SK-N-SH (cell line): ENCODE results near the gene C14orf180. TPM values are rescaled to one million over a fixed set of nuclear protein-coding genes. Genes with fewer than 3 reads are reported as not detected.

Source experiments
- CTCF ChIA-PET: fragments of 300-600, 350-600 bp; formaldehyde crosslinking; extraction: SDS; loops from one replicate; lab custom pipeline; 2021; lab: Yijun Ruan, JAX
- POLR2A ChIA-PET: fragments of 350-600 bp; sonication (Branson Sonifier 250); formaldehyde crosslinking; extraction: SDS; loops from one replicate; lab custom pipeline; 2020; ENCODE audit warnings: antibody characterized with exemption, inconsistent platforms; lab: Yijun Ruan, JAX
- DNase-seq: peaks from one replicate; pipeline ENCODE4 v3.0.0; 2012
- H2AFZ ChIP-seq: fragments of 200-600 bp; sonication (generic); 2 replicates; pipeline ENCODE4 v1.8.1; 2016; ENCODE audit warnings: antibody characterized with exemption, mild to moderate bottlenecking, low read depth
- H3F3A ChIP-seq: fragments of 200-600 bp; sonication (generic); replicated peaks from 2 replicates; pipeline ENCODE3; 2016; ENCODE audit warnings: antibody characterized with exemption, mild to moderate bottlenecking; ENCODE audit not compliant: insufficient read depth
- H3K27ac ChIP-seq, 2 experiments: fragments of 200-500 bp in 1 of 2; fragments of 200-600 bp in 1 of 2; sonication (Bioruptor generic) in 1 of 2; sonication (generic), shearing (Covaris generic) in 1 of 2; 2 replicates each; pipeline versions ENCODE4 v1.5.1 to v1.6.1; 2014 to 2016; ENCODE audit warnings: low read depth in 2 of 2, inconsistent platforms in 1 of 2, low read length in 1 of 2, mild to moderate bottlenecking in 1 of 2, mixed read lengths in 1 of 2
- H3K27me3 ChIP-seq: fragments of 200-600 bp; sonication (generic), shearing (Covaris generic); 2 replicates; pipeline ENCODE4 v1.6.1; 2016; ENCODE audit warnings: mixed run types; ENCODE audit not compliant: insufficient read depth
- H3K36me3 ChIP-seq, 2 experiments: fragments of 200-500 bp in 1 of 2; fragments of 200-600 bp in 1 of 2; sonication (Bioruptor generic) in 1 of 2; sonication (generic) in 1 of 2; replicated peaks in 1 of 2; 2 replicates each; pipeline versions ENCODE3 to v1.5.1; 2014 to 2016; ENCODE audit warnings: low read length in 1 of 2, mild to moderate bottlenecking in 1 of 2; ENCODE audit not compliant: insufficient read depth in 2 of 2, control insufficient read depth in 1 of 2
- H3K4me1 ChIP-seq, 2 experiments: fragments of 200-500 bp in 1 of 2; fragments of 200-600 bp in 1 of 2; sonication (Bioruptor generic) in 1 of 2; sonication (generic), shearing (Covaris generic) in 1 of 2; 2 replicates each; pipeline versions ENCODE4 v1.5.1 to v1.6.1; 2014 to 2016; ENCODE audit warnings: low read depth in 1 of 2, low read length in 1 of 2, mixed run types in 1 of 2; ENCODE audit not compliant: insufficient read depth in 2 of 2, control insufficient read depth in 1 of 2
- H3K4me2 ChIP-seq: fragments of 200-600 bp; sonication (generic), shearing (Covaris generic); 2 replicates; pipeline ENCODE4 v1.6.1; 2017; ENCODE audit warnings: mixed run types
- H3K4me3 ChIP-seq, 2 experiments: fragments of 200-500 bp in 1 of 2; fragments of 200-600 bp in 1 of 2; sonication (Bioruptor generic) in 1 of 2; sonication (generic), shearing (Covaris generic) in 1 of 2; 2 replicates each; pipeline versions ENCODE4 v1.5.1 to v1.8.1; 2014 to 2016; ENCODE audit warnings: low read depth in 2 of 2, inconsistent platforms in 1 of 2, low read length in 1 of 2, mild to moderate bottlenecking in 1 of 2, mixed read lengths in 1 of 2, moderate library complexity in 1 of 2
- H3K79me2 ChIP-seq: fragments of 200-600 bp; sonication (generic); 2 replicates; pipeline ENCODE4 v1.8.1; 2017; ENCODE audit warnings: mild to moderate bottlenecking; ENCODE audit not compliant: insufficient read depth
- H3K9ac ChIP-seq: fragments of 200-600 bp; sonication (generic); 2 replicates; pipeline ENCODE4 v1.6.1; 2017; ENCODE audit warnings: mixed run types
- H3K9me2 ChIP-seq: fragments of 200-600 bp; sonication (generic); 2 replicates; pipeline ENCODE4 v1.6.1; 2017; ENCODE audit warnings: mixed run types
- H3K9me3 ChIP-seq: fragments of 200-600 bp; sonication (generic); 2 replicates; pipeline ENCODE4 v1.6.1; 2017; ENCODE audit warnings: mixed run types, mild to moderate bottlenecking, moderate library complexity
- H4K20me1 ChIP-seq: fragments of 200-600 bp; sonication (generic); 2 replicates; pipeline ENCODE4 v1.6.1; 2017; ENCODE audit warnings: mild to moderate bottlenecking, mixed run types; ENCODE audit not compliant: insufficient read depth
- CHD2 ChIP-seq: fragments of 150-350 bp; IDR thresholded peaks from 2 replicates; pipeline ENCODE4 v1.6.1; 2018; ENCODE audit warnings: low read length; ENCODE audit not compliant: partially characterized antibody
- CTCF ChIP-seq: fragments of 200-600 bp; sonication (generic); IDR thresholded peaks from 2 replicates; pipeline ENCODE4 v1.6.1; 2017; ENCODE audit warnings: antibody characterized with exemption, mild to moderate bottlenecking, moderate library complexity
- ELF1 ChIP-seq: IDR thresholded peaks from 2 replicates; pipeline ENCODE4 v1.4.0; 2012
- EP300 ChIP-seq, 2 experiments: IDR thresholded peaks; 2 replicates each; pipeline versions ENCODE4 v1.4.0 to v1.6.1; 2012; ENCODE audit warnings: borderline replicate concordance in 1 of 2, low read depth in 1 of 2, low read length in 1 of 2
- FOXJ3 ChIP-seq: sonication (generic); formaldehyde crosslinking; IDR thresholded peaks from 2 replicates; pipeline ENCODE4 v1.5.1; 2020; ENCODE audit warnings: mild to moderate bottlenecking, missing genetic modification reagents
- FOXM1 ChIP-seq: IDR thresholded peaks from 2 replicates; pipeline ENCODE4 v1.4.0; 2012; ENCODE audit warnings: low read depth, mild to moderate bottlenecking
- GABPA ChIP-seq: IDR thresholded peaks from 2 replicates; pipeline ENCODE4 v1.4.0; 2012; ENCODE audit warnings: low read depth, mild to moderate bottlenecking
- IRF3 ChIP-seq: fragments of 150-350 bp; IDR thresholded peaks from 2 replicates; pipeline ENCODE4 v1.6.1; 2016; ENCODE audit warnings: mild to moderate bottlenecking, low read depth, low read length
- MEF2A ChIP-seq: IDR thresholded peaks from 2 replicates; pipeline ENCODE4 v1.4.0; 2012; ENCODE audit warnings: low read depth, borderline replicate concordance
- MXI1 ChIP-seq: IDR thresholded peaks from 2 replicates; pipeline ENCODE4 v1.6.1; 2012; ENCODE audit warnings: mild to moderate bottlenecking, low read depth, low read length, improper control_type of control experiment
- NFIC ChIP-seq: IDR thresholded peaks from 2 replicates; pipeline ENCODE4 v1.4.0; 2012; ENCODE audit warnings: borderline replicate concordance
- NRF1 ChIP-seq: IDR thresholded peaks from 2 replicates; pipeline ENCODE4 v1.6.1; 2012; ENCODE audit warnings: low read depth, mild to moderate bottlenecking, low read length
- POLR2AphosphoS5 ChIP-seq: IDR thresholded peaks from 2 replicates; pipeline ENCODE4 v1.6.1; 2012; ENCODE audit warnings: low read depth, low read length
- RFX5 ChIP-seq: IDR thresholded peaks from 2 replicates; pipeline ENCODE4 v1.6.1; 2012; ENCODE audit warnings: mild to moderate bottlenecking, improper control_type of control experiment, low read length
- TEAD4 ChIP-seq: IDR thresholded peaks from 2 replicates; pipeline ENCODE4 v1.4.0; 2012; ENCODE audit warnings: mild to moderate bottlenecking, borderline replicate concordance; ENCODE audit not compliant: insufficient read depth
- YY1 ChIP-seq: IDR thresholded peaks from 2 replicates; pipeline ENCODE4 v1.4.0; 2012; ENCODE audit warnings: low read depth, mild to moderate bottlenecking
- whole genome bisulfite sequencing: methylation state at CpG from one replicate; pipeline ENCODE4 v1.1.6; 2017; ENCODE audit warnings: low lambda C conversion rate; 5-methylcytosine and 5-hydroxymethylcytosine counted together
- polyA plus RNA-seq, 3 experiments: library from polyadenylated mRNA; depleted of rRNA; stranded (reverse); fragments of >200 nt; gene quantifications; 2 replicates each; pipeline ENCODE4 v1.2.3, GENCODE V29; 2012
- TF ChIP-seq, protein P1 (sequence below): IDR thresholded peaks from 2 replicates; pipeline ENCODE4; 2012

The C14orf180 gene
- polyA plus RNA-seq, 1 of the 3 experiments (the other 2 are of a cell fraction) = not detected

DNA sequence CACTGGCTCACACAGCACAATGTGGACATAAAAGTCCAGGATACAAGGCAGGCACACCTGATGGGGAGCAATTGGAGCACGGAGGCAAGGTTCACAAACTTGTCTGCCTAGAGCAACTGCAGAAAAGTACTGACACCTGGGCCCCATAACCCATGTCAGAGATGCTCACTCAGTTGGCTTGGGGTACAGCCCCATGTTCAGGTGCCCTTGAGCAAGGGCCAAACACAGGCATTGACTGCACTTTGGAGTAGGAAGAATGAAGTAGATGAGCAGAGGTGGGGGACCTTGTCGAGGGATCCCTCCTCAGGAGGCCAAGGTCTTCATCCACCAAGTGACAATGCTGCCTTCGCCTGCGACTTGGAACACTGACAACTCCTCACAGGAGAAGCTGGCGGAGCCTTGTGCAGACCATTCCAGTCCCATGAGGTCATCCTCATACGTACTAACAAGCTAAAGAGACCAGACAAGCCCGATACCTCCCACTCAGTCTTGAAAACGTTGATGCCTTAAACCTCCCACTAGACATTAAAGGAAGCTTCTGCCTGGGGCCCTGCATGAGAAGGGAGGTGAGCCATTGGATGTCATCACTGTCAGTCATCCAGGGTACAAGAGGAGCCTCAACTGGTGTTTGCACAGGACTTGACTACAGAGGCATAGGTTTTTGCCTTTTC, 42.5 kb upstream of the C14orf180 start:
- POLR2A ChIA-PET = no interaction called here
- DNase-seq = no peak

More for the DNA sequence above, 42.5 kb upstream of the C14orf180 start:
- Histone ChIP-seq H3K4me3 (no peak overlapping the region), H3K27ac (no peak overlapping the region), H3F3A (no peaks in the 10 kb centered on the region), H4K20me1 (no peaks in the 10 kb centered on the region), H3K36me3 (no peaks in the 10 kb centered on the region), H3K9ac (no peak overlapping the region), H3K79me2 (no peaks in the 10 kb centered on the region), H3K9me2 (no peaks in the 10 kb centered on the region), H2AFZ (no peak overlapping the region), H3K4me2 (no peak overlapping the region), H3K4me1 (no peaks in the 10 kb centered on the region), H3K27me3 (no peaks in the 10 kb centered on the region), H3K9me3 (no peaks in the 10 kb centered on the region)
- 24% methylated on average over 8 of the region's 8 CpGs for WGBS
- no peak for TF ChIP-seq IRF3
- no peak for TF ChIP-seq RFX5
- no peak for TF ChIP-seq POLR2AphosphoS5
- no peak for TF ChIP-seq MEF2A
- no peak for TF ChIP-seq GABPA
- no peak for TF ChIP-seq ELF1
- TF ChIP-seq, protein P1, sequence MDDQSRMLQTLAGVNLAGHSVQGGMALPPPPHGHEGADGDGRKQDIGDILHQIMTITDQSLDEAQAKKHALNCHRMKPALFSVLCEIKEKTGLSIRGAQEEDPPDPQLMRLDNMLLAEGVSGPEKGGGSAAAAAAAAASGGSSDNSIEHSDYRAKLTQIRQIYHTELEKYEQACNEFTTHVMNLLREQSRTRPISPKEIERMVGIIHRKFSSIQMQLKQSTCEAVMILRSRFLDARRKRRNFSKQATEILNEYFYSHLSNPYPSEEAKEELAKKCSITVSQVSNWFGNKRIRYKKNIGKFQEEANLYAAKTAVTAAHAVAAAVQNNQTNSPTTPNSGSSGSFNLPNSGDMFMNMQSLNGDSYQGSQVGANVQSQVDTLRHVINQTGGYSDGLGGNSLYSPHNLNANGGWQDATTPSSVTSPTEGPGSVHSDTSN = no peak
- TF ChIP-seq TEAD4 = no peak
- no peak for TF ChIP-seq EP300 (IDR thresholded peaks at IDR 0.05; ENCODE audit: borderline replicate concordance in 1 of 2, low read depth in 1 of 2, low read length in 1 of 2)
- no peak for TF ChIP-seq FOXJ3 (CRISPR knock-in tag)
- TF ChIP-seq YY1 = no peak
- no peak for TF ChIP-seq NFIC
- TF ChIP-seq FOXM1 = no peak
- no peak for TF ChIP-seq NRF1
- no peak for TF ChIP-seq MXI1
- TF ChIP-seq CHD2 = no peak
- TF ChIP-seq CTCF = no peak
- CTCF ChIA-PET = no interaction called here
